T-helper 1 cell treated with Interleukin-12 subunit alpha and Interleukin-12 subunit beta and Interleukin-4 antibody, amounts not matched to agents 30 μg/mL and 1 μg/mL, for 36 hours (primary cell): Measurements from ENCODE around the gene LHPP.

Experiments used
- H3K27ac Mint-ChIP-seq: one replicate; pipeline ENCODE4 v1.8.0; 2021; ENCODE audit warnings: mild to moderate bottlenecking, mixed read lengths
- H3K27me3 Mint-ChIP-seq: one replicate; pipeline ENCODE4 v1.8.0; 2021; ENCODE audit warnings: low read depth, mixed read lengths
- H3K36me3 Mint-ChIP-seq: one replicate; pipeline ENCODE4 v1.8.0; 2021; ENCODE audit warnings: low read depth, mixed read lengths
- H3K4me1 Mint-ChIP-seq: one replicate; pipeline ENCODE4 v1.8.0; 2021; ENCODE audit warnings: low read depth, mixed read lengths
- H3K4me3 Mint-ChIP-seq: one replicate; pipeline ENCODE4 v1.8.0; 2021; ENCODE audit warnings: mild to moderate bottlenecking, moderate library complexity, mixed read lengths
- H3K9me3 Mint-ChIP-seq: one replicate; pipeline ENCODE4 v1.8.0; 2021; ENCODE audit warnings: mixed read lengths

LHPP gene

DNA sequence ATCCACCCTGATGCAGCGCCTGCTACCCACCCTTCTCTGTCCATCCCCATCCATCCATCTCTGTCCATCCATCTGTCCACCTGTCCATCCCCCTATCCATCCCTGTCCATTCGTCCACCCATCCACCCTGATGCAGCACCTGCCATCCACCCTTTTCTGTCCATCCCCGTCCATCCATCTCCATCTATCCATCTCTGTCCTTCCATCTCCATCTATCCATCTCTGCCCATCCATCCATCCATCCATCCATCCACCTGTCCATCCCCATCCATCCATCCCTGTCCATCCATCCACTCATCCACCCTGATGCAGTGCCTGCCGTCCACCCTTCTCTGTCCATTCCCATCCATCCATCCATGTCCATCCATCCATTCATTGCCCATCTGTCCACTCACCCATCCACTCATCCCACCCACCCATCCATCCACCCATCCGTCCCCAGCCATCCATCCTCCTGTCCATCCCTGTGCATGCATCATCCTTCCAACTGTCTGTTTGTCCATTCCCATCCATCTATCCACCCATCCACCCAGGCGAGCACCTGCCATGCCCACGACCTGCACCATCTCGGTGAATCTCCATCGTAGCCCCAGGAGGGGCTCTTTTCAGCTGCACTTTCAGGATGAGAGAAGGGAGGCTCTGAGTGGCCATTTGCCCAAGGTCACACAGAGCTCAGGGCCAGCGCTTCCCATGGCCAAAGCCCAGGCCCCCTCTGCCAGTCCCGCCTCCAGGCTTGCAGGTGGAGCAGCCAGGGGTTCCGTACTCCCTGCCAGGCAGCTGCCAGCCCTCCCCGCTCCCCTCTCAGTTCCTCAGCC, 137.4 kb downstream of the LHPP start:
- Mint-ChIP-seq H3K27ac (no peak overlapping the region), H3K36me3 (no peaks in the 10 kb centered on the region), H3K27me3 (peaks cover 15% of the 10 kb centered on the region), H3K9me3 (no peaks in the 10 kb centered on the region), H3K4me1 (peaks cover 2% of the 10 kb centered on the region), H3K4me3 (no peak overlapping the region)

- Mint-ChIP-seq H3K27ac (no peak overlapping the region), H3K9me3 (no peaks in the 10 kb centered on the region), H3K27me3 (peaks cover 15% of the 10 kb centered on the region), H3K4me3 (no peak overlapping the region), H3K36me3 (no peaks in the 10 kb centered on the region), H3K4me1 (peaks cover 2% of the 10 kb centered on the region)
These were observed 138.0 kb downstream of the LHPP start for GRCh38 chr10:124599588-124600050.

DNA sequence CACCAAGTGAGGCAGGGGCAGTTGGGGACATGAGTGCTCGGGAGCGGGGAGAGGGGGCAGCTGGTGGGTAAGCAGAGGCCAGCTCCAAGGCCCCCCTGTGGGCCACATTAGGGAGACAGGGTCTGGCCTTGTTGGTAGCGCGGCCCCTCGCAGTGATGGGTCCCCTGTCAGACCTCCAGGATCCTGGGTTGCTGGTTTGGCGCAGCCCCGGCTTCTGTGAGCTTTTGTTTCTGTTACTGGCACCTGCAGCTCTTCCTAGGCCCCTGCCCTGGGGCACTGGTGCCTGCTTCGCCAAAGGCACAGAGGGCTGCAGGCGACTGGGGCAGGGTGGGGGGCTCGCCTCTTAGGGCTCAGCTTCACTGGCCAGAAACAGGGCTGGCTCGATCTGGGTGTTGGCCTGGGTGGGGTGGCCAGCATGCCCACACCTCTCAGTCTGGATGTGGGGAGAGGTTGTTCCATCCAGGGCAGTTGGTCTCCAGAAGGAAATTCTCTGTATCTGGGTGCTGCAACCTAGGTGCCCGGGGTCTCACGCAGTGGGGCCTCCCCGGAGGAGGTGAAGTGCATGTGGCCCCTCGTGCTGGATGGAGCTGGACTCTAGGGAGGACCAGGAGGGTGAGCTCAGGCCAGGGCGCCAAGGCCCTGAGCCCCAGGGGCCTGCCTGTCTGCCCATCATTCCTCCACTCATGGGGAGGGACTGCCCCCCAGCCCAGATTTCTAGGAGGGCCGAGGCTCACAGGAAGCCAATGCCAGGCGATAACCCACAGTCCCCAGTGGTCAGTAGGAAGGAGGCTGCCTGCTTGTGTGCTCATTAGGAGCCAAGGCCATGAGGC, 138.6 kb downstream of the LHPP start:
- Mint-ChIP-seq H3K4me3 (no peak overlapping the region), H3K36me3 (no peaks in the 10 kb centered on the region), H3K4me1 (peaks cover 2% of the 10 kb centered on the region), H3K27me3 (peaks cover 17% of the 10 kb centered on the region), H3K9me3 (no peaks in the 10 kb centered on the region), H3K27ac (no peak overlapping the region)

DNA sequence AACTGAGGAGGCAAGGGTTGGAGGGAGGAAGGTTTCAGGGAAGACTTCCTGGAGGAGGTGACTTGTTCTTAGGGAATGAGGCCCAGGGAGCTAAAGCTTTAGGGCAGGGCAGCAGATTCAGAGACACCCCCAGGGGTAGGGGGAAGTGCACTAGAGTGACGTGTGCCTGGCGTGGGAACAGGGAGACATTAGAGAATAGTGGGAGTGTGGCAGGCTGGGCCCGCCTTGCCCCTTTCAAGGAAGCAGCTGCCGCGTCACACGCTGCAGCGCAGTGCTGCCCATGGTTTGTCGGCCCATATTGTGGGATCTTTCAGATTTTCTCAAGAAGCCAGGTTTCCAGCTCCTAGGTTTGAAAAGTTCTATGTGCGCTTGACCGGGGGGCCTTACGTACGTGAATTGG, 139.4 kb downstream of the LHPP start:
- no peaks in the 10 kb centered on the region for H3K36me3 Mint-ChIP-seq
- peaks cover 13% of the 10 kb centered on the region for H3K27me3 Mint-ChIP-seq
- no peaks in the 10 kb centered on the region for H3K9me3 Mint-ChIP-seq
- no peak overlapping the region for H3K27ac Mint-ChIP-seq
- no peak overlapping the region for H3K4me3 Mint-ChIP-seq
- H3K4me1 Mint-ChIP-seq, result no peaks in the 10 kb centered on the region

- no peaks in the 10 kb centered on the region for H3K4me1 Mint-ChIP-seq
- H3K27me3 Mint-ChIP-seq, result peaks cover 10% of the 10 kb centered on the region
- no peak overlapping the region for H3K4me3 Mint-ChIP-seq
- H3K9me3 Mint-ChIP-seq, result no peaks in the 10 kb centered on the region
- H3K36me3 Mint-ChIP-seq, result no peaks in the 10 kb centered on the region
- H3K27ac Mint-ChIP-seq, result no peak overlapping the region
These were observed 140.0 kb downstream of the LHPP start for GRCh38 chr10:124601431-124602120.

- Mint-ChIP-seq H3K9me3 (no peaks in the 10 kb centered on the region), H3K27me3 (peaks cover 8% of the 10 kb centered on the region), H3K4me3 (no peak overlapping the region), H3K4me1 (no peaks in the 10 kb centered on the region), H3K27ac (no peak overlapping the region), H3K36me3 (no peaks in the 10 kb centered on the region)
These were observed 140.5 kb downstream of the LHPP start for GRCh38 chr10:124602121-124602561.

- Mint-ChIP-seq H3K4me3 (no peak overlapping the region), H3K36me3 (no peaks in the 10 kb centered on the region), H3K4me1 (no peaks in the 10 kb centered on the region), H3K27me3 (peaks cover 8% of the 10 kb centered on the region), H3K27ac (no peak overlapping the region), H3K9me3 (no peaks in the 10 kb centered on the region)
These were observed 141.2 kb downstream of the LHPP start for GRCh38 chr10:124602646-124603365.

GRCh38 chr10:124603376-124604213, 142.0 kb downstream of the LHPP start:
- Mint-ChIP-seq H3K36me3 (no peaks in the 10 kb centered on the region), H3K4me1 (no peaks in the 10 kb centered on the region), H3K9me3 (no peaks in the 10 kb centered on the region), H3K27me3 (peaks cover 8% of the 10 kb centered on the region), H3K4me3 (no peak overlapping the region), H3K27ac (no peak overlapping the region)

DNA sequence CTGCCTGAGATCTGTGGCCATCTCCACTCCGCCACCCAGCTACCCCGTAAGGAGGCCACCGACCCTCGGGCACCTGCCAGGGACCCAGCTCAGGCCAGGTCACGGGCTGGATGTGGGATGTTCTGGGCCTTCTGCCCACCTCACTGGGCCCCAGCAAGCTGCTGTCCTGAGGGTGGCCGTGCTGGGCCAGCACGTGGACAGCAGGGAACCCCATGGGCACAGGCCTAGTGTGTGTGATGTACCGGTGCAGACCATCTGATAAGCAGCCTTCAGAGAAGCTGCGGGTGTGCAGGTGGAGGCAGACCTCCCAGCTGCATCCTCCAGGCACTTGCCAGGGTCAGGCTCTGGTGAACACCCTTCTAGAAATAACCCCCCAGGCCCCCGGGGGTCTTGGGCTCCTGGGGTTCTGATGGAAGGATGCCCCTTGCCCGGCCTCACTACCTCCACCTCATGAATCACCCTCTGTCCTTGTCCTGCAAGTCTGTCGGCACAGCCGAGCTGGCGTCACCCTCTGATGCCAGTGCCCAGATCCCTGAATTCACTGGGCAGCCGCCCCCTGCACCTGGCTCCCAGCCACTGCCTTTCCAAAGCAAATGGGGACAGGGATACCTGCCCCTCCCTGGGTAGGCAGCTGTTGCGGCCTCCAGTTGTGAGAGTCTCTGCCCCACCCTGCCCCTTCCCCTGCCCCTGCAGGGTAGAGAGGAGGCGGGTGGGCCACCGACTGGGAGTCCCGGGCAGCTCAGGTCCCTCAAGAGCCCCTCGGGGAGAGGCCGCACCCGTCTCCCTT, 142.8 kb downstream of the LHPP start:
- H3K9me3 Mint-ChIP-seq, result no peaks in the 10 kb centered on the region
- H3K27ac Mint-ChIP-seq, result no peak overlapping the region
- H3K27me3 Mint-ChIP-seq, result peaks cover 8% of the 10 kb centered on the region

GRCh38 chr10:124605001-124605370, 143.4 kb downstream of the LHPP start:
- no peak overlapping the region for H3K4me3 Mint-ChIP-seq
- H3K27me3 Mint-ChIP-seq, result peaks cover 5% of the 10 kb centered on the region
- H3K9me3 Mint-ChIP-seq, result no peaks in the 10 kb centered on the region
- no peak overlapping the region for H3K27ac Mint-ChIP-seq
- no peaks in the 10 kb centered on the region for H3K4me1 Mint-ChIP-seq
- H3K36me3 Mint-ChIP-seq, result no peaks in the 10 kb centered on the region

More for the DNA sequence above, 142.8 kb downstream of the LHPP start:
- Mint-ChIP-seq H3K4me1 (no peaks in the 10 kb centered on the region), H3K4me3 (no peak overlapping the region), H3K36me3 (no peaks in the 10 kb centered on the region)

GRCh38 chr10:124605481-124605855, 143.8 kb downstream of the LHPP start:
- Mint-ChIP-seq H3K27ac (no peak overlapping the region), H3K4me1 (no peaks in the 10 kb centered on the region), H3K9me3 (no peaks in the 10 kb centered on the region), H3K4me3 (no peak overlapping the region), H3K27me3 (peaks cover 5% of the 10 kb centered on the region), H3K36me3 (no peaks in the 10 kb centered on the region)

DNA sequence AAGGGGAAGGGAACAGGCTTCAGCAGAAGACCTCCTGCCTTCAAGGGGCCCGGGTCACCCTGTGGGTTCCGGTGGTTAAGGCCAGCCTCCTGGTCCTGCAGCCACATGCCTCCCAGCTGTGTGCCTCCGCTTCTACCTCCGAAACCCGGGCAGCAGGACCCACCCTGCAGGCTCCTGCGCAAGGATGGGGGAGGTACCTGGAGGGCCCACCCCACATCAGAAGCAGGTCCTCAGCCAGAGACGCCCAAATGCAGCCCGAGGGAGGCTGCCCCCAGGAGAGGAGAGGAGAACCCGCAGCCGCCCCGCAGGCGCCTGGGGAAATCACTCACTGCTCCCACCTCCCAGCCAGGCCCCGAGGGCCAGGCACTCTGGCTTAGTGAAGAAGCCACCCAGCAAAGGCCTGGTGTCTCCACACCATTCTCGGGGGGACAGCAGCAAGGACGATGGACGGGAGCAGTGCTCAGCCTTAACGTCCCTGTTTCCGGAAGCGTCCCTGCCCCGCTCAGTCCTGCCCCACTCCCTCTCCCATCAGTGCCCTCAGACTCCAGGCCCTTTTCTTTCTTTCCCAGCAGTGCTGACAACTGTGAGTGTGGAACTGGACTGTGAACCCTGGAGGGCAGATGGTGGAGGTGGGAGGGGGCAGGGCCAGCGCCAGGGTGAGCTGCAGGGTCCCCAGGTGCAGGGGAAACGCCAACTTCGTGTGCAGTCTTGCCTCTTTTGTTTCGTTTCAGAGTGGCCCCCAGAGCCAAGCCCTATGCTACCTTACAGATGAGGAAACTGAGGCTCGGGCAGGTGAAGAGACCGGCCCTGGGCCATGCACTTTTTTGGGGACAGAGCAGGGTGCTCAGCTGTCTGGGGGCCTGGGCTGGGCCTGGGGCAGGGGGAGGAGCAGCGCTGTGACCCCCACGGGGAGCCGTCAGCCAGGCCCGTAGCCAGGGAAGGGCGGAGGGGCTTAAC, 144.5 kb downstream of the LHPP start:
- peaks cover 5% of the 10 kb centered on the region for H3K27me3 Mint-ChIP-seq
- peaks cover under 1% of the 10 kb centered on the region for H3K4me1 Mint-ChIP-seq
- H3K4me3 Mint-ChIP-seq, result no peak overlapping the region
- H3K9me3 Mint-ChIP-seq, result no peaks in the 10 kb centered on the region
- H3K36me3 Mint-ChIP-seq, result no peaks in the 10 kb centered on the region
- H3K27ac Mint-ChIP-seq, result no peak overlapping the region
